ENCODE data around the gene RASSF4.

DNA sequence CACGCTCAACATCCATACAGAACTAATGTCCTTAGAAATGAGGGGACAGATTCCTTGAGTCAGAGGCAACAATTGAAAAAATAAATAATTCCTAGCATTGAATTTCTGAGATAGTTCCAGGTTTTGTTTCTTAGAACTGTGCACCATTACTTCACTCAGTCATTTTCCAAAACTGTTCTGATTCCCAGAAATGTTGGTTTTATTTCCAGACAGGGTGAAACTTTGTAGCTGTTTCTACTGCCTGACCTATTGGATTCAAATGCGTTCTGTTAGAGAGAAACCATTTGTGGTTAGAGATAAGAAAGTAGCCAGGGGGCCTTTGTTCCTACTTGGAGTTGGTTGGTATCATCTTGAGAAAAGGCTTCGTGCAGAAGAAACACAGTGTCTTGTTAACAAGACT, 27.1 kb downstream of the RASSF4 start:
- no peak for TF ChIP-seq POLR2A (IDR thresholded peaks at IDR 0.05)
- TF ChIP-seq, protein P1, sequence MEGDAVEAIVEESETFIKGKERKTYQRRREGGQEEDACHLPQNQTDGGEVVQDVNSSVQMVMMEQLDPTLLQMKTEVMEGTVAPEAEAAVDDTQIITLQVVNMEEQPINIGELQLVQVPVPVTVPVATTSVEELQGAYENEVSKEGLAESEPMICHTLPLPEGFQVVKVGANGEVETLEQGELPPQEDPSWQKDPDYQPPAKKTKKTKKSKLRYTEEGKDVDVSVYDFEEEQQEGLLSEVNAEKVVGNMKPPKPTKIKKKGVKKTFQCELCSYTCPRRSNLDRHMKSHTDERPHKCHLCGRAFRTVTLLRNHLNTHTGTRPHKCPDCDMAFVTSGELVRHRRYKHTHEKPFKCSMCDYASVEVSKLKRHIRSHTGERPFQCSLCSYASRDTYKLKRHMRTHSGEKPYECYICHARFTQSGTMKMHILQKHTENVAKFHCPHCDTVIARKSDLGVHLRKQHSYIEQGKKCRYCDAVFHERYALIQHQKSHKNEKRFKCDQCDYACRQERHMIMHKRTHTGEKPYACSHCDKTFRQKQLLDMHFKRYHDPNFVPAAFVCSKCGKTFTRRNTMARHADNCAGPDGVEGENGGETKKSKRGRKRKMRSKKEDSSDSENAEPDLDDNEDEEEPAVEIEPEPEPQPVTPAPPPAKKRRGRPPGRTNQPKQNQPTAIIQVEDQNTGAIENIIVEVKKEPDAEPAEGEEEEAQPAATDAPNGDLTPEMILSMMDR (IDR thresholded peaks at IDR 0.05), result no peak

All from heart left ventricle (tissue), 13 donors.